HG02938 (cell line): ENCODE measurements around the gene RALGAPA2.

ENCODE experiments used
- ATAC-seq: cut with Tn5 transposase; IDR thresholded peaks from one replicate; pipeline ENCODE4 v1.9.1; 2021; ENCODE audit warnings: mild to moderate bottlenecking, moderate library complexity; ENCODE audit not compliant: unreplicated experiment

RALGAPA2 gene

DNA sequence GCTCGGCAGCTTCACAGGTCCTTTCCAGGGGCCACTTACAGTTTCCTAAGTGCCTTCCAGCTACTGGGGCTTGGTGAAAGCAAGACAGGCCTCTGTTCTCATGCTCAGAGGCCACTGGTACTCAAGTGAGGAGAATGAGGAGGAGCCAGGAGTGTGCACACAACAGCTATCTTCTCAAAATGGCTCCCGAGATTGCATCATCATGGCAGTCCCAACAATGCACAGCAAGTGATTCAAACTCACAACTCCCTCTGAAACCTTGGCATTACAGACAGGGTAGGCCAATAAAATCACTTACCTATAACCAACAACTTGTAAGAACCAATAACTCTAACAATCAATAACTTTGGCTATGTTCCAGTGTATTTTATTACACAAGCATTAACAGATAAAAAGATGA is 77.4 kb downstream of the RALGAPA2 start:
- ATAC-seq = no peak

DNA sequence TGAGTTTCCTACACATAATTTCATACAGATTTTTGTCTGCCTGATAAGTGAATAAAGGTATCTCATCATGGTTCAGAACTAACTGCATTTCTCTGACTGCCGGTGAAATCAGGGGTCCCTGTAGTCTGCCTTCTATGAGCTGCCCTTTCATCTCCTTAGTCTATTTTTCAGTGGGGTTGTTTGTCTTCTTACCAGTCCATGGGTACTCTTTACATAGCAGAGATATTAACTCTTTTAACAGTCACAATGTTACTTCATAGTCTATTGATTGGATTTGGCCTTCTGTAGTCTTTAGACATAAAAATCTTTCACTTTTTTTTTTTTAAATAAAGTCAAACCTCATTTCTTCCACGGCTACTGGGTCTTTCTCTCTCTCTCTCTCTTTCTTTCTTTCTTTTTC is 79.8 kb downstream of the RALGAPA2 start:
- ATAC-seq = no peak

DNA sequence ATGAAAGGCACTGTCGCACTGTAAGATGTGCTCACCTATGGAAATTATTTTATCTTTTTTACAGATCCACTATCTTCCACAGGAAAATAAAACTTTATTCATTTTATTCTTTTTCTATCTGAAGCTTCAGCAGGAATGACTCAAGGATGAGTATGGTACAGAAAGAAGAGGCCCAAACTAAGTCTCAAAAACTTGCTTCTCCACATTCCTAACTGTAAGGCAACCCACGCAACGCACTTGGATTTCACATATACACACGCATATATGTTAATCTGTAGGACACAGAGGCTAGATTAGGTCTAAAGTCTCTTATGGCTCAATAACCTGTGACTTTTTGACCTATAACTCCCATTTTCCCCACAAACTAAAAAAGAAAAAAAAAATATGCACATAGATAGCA is 81.9 kb downstream of the RALGAPA2 start:
- ATAC-seq = no peak

DNA sequence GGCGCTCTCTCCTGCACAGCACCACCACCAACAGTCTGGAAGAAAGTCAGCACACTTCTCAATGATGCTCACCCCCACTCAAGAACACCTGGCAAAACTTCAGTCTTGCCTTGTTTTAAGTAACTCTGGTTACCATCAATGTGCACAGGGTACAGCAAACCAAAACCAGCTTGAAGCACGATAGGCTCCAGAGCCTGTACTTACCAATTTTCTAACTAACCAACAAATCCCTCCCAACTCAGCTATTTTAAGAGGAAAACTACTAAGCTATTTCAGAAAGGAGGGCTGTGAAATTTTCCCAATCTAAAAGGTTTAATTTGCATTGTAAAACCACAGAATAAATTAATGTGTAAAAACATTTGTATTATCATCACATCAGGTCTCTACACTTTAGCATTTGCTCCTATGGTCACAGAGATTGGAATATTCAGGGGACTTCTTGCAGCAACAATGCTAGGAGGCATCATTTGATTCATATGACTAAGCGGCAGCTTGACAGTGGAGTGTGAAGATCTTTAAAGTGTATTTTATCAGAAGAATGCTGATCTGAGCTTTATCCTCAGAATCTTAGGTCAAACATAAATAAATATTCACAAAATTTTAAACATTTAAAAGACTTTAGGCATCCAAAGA is 82.8 kb downstream of the RALGAPA2 start:
- no peak for ATAC-seq

DNA sequence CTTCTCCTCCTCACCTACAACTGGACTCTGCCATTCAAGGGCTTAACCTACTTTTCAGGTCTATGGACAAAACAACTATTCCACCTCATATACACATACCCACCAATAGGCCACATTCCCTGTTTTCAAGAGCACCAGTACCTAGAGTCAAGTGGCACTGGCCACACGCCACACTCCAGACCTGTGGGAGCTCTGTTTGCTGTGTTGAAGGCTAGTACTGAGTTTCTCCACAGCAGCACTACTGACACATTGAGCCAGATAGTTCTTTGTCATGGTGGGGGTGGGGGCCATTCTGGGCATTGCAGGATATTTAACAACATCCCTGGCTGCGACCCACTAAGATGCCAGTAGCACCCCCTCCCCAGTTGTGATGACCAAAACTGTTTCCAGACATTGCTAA is 84.1 kb downstream of the RALGAPA2 start:
- no peak for ATAC-seq

DNA sequence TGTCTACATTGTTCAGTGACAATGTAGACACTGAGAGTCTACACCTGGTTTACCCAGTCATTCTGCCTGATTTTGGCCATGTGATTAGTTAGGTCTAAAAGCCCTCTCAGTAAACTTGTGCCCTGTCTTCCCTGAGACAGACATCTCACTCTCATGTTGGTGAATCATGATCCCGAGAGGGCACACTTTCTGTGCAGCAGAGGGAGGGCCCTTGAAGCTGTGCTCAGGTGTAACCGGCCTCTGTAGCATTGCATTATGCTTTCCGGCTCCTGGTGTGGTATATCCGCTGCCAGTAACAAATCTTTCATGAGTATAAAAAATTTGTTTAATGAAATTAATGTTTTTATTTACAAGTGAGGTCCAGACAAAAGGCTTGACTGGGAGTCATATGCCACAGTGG is 85.0 kb downstream of the RALGAPA2 start:
- no peak for ATAC-seq

DNA sequence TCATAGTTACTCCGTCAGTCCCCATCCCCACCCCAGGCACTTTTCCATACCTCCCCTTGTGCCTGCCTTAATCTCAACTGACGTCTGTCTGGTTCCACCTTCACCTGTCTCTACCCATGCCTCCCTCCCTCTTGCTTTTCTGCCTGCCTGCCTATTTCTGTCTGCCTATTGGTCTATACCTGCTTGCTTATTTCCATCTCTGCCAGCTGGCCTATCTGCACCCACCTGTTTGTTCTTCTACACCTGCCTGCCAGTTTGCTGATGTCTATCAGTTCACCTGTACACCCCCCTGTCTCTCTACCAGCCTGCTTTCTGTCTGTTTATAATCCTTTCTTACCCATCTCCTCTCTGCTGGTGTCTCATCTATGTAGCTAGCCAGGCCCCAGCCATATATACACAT is 87.5 kb downstream of the RALGAPA2 start:
- no peak for ATAC-seq

DNA sequence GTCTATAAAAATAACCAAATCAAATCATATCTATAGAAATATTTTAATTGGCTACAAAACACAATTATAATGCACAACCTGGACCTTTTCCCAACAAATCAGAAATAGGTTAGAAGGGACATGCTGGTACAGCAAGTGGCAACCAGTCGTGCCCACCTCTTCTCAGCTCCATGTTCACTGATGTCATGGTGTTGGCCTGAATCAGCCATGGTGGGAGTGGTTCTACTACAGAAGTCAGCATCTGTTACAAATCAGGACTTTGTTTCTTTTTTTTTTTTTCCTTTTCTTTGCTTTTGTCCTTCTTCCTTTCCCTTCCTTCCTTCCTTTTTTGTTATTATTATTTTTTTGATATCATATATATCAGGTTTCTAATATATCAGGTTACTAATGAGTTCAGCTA is 91.2 kb downstream of the RALGAPA2 start:
- no peak for ATAC-seq

DNA sequence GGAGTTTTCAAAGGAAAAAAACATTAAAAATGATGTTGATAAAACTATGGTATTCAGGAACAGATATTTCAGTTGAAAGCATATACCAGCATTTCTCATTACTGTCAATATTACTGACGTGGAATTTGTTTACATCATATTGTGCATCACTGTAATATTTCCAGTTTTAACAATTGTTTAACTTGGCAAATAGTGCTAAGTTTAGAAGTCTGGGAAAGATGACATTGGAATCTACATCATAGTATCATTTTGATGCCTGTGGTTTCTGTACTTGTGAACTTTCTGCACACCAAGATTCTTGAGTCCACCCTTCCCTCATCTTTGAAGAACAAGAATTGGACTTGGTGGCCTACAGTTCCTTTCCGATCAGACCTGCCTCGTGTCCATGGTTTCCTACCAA is 98.1 kb downstream of the RALGAPA2 start:
- no peak for ATAC-seq

DNA sequence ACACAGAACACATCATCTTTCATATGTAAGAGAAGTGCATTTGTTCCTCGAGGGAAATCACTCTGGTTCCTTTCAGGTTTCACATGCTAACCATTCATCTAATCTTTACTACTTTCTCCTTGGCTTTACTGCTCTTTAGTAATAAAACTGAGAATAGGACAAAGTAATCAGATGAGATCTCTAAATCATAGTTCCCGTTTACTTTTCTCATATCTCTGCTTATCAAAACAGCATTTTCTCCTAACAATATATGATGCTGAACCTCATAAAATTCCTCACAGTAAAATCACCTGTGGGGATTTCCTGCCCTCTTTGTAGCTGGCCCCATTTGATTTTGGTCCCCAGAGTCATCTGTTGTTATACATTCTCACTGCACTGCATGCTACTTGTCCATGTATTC is 100.2 kb downstream of the RALGAPA2 start:
- no peak for ATAC-seq

DNA sequence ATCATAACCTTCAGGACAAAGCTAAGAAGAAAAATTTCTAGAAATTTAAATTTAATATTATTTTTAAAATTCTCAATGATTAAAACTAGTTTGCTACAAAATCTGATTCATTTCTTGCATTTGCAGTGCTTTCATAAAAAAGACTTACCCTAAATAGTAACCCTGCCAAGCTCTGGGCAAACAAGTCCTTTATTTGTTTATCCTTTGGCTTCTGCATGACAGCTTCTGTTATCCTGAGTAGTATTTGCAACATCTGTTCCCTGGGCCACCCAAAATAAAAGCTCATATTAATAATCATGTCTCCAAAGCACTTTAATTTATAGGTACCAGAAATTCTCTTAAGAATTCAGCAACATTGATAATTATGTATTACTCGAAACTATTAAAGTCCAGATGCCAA is 101.3 kb downstream of the RALGAPA2 start:
- ATAC-seq = no peak

DNA sequence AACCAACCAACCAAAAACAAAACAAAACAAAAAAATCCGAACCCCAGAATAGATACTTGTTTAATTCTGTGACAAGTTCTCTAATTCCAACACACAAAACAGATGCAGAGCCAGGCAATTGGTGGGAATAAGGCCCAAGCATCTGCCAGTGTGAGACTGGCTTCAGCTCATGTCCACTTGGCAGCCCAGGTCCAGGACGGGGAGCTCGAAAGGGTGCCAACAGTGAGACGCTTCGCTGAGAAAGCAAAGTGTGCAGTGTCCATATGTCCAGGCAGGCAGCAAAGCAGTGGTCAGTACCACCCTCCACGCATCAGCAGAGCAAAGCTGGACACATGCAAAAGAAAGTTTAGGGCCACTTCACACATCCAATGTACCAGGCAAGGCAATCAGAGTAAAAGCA is 102.9 kb downstream of the RALGAPA2 start:
- ATAC-seq = no peak

DNA sequence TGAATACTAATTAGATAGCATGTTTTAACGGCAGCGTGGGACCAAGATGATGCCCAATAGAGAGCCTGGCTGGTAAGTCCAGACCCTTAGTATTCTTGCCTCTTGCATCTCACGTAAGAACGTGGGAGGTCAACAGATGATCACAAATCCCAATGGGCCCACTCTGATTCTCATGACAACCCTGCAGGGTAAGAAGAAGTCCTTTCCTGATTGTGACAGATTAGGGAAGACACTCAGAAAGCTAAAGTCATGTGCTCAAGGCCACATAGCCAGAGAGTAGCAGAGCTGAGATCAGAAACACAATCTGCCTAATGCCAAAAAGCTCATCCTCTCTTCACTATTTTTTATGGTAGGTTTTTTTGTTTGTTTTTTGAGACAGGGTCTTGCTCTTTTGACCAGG is 103.8 kb downstream of the RALGAPA2 start:
- ATAC-seq = no peak

DNA sequence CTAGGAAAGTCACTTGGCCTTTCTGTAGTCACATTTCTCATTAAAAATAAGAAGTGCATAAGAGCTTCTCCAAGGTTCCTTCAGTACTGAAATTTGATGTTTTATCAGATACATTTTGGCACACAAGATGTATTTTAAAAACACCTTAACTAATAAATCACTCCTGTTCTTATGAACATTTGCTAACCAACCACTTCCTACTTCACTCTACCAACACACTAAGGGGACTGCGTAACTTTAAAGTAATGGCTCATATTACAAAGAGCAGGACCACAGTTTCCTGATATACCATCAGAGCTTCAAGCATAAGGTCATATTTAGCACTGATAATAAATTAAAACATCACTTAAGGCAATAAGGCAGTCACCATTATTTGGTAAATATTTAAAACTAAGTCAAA is 104.4 kb downstream of the RALGAPA2 start:
- no peak for ATAC-seq

DNA sequence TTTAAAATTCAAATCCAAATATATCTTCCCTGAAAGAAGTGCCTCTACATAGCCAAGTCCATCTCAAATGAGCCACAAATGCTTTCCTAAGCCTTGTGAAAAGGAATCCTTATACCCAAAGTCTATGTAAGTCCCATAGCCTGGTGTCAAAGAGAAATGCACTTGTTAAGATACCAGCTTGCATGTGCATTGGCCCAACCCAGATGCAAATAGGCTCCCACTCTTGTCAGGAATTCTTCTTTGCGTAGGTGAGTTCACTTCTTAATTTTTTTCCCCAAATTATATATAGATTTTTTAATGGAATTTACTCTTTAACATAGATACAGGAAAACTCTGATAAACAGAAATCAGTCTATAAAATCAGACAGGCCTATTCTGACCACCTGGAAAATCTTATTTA is 105.6 kb downstream of the RALGAPA2 start:
- no peak for ATAC-seq

DNA sequence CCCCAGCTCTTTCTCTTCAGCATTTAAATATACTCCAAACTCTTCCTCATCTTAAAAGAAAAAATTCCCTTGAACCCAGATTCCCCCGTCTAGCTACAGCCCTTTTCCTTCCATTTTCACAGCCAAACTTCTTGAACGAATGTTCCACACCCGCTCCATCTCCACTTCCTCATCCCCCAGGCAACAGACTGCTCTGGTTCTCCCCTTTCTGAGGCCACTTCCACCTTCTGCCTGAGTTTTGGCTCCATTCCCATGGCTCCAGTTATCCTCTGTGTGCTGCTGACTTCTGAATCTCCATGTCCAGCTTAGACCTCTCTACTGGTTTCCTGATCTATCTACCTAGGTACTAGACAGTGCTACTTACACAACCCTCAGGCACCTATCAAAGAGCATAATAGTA is 106.4 kb downstream of the RALGAPA2 start:
- ATAC-seq = no peak

DNA sequence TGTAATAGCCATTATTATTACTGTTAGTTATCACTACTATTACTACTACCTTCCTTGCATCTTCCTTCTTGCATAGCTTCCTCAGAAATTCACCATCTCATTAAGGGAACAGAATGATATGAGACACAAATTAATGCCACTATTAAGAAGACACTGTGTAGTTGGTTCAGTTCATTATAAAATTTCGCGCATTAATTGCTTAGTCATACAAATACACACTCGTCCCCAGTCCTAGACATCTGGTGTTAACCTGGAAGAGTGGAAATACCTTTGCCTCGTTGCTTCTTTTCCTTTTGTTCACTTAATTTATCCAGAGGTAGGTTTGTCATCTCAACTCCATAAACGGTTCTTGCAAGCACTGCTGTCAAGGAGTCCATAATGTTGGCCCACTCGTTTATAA is 107.5 kb downstream of the RALGAPA2 start:
- no peak for ATAC-seq

DNA sequence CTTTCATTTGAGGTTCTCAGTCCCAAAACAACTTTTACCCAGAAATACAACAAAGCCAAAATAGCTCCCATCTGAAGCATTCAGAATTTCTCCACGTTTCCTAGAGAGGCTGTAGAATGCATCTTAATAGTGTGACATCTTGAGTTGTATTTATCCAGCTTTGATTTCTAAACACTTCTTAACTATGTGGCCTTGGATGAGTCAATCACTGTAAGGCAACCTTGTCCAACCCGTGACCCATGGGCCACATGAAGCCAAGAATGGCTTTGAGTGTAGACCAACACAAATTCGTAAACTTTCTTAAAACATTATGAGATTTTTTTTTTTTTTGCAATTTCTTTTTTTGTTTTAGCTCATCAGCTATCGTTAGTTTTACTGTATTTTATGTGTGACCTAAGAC is 108.1 kb downstream of the RALGAPA2 start:
- ATAC-seq = no peak

DNA sequence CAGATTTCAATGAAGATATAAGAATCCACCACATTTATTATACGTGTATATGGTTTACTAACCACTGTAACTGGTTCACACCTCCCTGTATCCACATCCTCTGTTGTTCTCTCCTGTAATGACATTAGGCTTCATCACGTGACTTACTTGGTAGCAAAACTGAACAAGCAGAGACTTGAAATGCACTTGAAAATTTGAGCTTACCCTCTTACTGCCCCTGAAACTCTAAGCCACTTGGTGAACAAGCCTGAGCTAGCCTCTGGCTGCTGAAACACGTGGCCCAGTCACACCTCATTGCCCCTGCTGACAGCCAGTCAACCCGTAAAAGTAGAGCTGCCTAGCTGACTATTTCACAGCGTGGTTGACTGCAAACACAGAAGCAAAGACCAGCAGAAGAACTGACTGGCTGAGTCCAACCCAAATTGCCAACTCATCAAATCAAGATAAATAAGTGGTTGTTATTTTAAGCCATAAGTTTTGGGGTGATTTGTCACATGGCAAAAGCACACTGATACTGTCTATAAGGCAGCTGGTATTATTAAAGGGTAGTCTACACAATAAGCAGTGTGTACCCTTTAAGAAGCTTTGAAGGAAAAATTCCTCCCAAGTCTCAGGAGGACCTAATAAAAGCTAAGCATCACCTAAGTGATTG is 109.0 kb downstream of the RALGAPA2 start:
- peak; percentile 98 for ATAC-seq

DNA sequence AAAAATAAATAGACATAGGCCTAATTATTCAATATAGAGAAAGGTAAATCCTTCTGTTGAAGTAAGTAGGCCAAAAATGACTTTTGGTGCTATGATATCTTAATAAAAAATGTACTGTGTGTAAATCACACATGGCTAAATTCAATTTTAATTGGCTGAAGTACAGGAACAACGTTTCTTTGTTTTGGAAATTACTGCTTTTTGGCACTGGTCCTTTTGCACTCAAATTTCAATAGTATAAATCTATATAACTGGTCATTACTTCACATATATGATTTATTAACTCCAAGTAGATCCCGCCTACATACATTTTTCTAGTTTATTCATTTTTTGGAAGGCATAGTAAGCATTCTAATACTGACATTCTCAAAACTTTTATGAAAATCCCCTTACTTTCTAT is 114.5 kb downstream of the RALGAPA2 start:
- ATAC-seq = no peak

DNA sequence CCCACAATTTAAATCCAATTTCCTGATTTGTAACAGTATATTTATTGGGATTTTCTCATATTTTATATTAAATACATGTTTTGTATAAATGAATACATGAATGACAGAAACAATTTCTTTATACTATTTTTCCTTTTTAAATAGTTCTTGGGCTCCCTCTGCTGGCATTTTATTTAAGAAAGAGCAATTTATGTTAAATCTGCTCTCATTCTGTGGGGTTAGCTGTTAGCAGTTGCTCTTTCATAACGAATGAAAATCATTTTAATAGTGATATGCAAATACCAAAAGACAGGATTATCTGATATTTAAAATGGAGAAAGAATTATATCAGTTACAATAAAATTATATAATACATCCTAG is 118.3 kb downstream of the RALGAPA2 start:
- no peak for ATAC-seq

DNA sequence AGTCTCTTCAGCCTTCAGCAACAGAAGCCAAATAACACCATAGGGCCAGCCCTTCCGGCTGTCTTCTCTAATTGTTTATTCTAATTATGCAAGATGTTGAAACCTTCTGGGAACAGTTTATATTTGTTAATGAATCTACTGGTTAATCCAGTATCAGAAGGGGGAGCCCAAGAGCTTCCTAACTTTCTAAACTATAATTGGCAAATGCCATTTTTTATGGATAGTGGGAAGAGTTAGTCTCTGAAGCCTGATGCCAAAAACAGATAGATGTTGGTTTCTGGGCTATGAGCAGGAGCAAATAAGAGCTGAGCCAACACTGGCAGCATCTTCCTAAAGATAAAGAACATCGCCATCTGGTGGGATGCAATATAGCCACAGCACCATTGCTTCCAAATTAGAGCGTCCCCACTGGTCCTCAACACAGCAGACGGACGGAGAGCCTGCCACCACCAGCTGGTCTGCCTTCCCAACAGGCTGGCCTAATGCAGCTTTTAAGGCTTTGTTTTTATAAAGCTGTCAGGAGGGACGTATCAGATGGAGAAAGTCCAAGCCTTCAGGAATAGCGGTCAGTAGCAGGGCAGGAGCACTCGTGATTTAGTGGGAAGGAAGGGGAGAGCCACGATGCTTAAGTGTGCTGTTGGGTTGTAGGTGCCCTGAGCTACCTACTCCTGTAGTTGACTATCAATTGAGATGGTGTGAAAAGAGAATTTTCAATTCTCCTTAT is 118.8 kb downstream of the RALGAPA2 start:
- ATAC-seq = no peak

DNA sequence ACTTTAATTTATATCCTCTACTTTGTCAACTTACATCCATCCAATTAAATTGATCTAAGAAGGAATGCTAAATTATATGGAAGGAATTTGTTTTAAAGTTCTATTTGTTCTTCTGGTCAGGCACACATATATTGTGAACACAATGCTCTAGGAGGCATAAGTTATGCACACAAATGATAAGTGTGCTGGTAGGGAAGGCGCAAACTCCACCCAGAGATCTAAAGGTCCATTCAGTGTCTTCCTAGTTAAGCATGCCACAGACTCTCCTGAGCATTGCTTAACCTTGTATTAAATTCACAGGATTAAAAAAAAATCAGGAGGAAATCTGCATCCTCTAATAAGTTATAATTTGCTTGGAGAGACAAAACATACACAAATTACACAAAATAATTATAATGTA is 127.3 kb downstream of the RALGAPA2 start:
- ATAC-seq = no peak
